HEK293T (cell line): ENCODE measurements around the gene SPOCD1.
"Not testable (repeated sequence)": the region's sequence is repeated elsewhere in the genome, so short reads cannot be mapped to it uniquely, and the experiment has no call there.

Source experiments
- CTCF ChIA-PET: fragments of 350-600 bp; formaldehyde crosslinking; extraction: SDS; loops from one replicate; lab custom pipeline; 2021; ENCODE audit warnings: antibody characterized with exemption, inconsistent platforms; lab: Yijun Ruan, JAX
- POLR2A ChIA-PET: fragments of 350-600 bp; formaldehyde crosslinking; extraction: SDS; loops from one replicate; lab custom pipeline; 2020; ENCODE audit warnings: antibody characterized with exemption, inconsistent platforms; lab: Yijun Ruan, JAX
- DNase-seq: peaks from one replicate; pipeline ENCODE4 v3.0.0; 2012; ENCODE audit warnings: mixed read lengths; ENCODE audit errors: extremely low spot score
- ARNT ChIP-seq: fragments of 450-650 bp; IDR thresholded peaks from 2 replicates; pipeline ENCODE4 v1.6.1; 2017; ENCODE audit warnings: mild to moderate bottlenecking
- BHLHE40 ChIP-seq: fragments of 450-650 bp; IDR thresholded peaks from 2 replicates; pipeline ENCODE4 v1.6.1; 2016; ENCODE audit warnings: mild to moderate bottlenecking, moderate library complexity, borderline replicate concordance
- CTBP1 ChIP-seq: fragments of 450-650 bp; IDR thresholded peaks from 2 replicates; pipeline ENCODE4 v1.6.1; 2016; ENCODE audit warnings: borderline replicate concordance
- ELF4 ChIP-seq: fragments of 450-650 bp; IDR thresholded peaks from 2 replicates; pipeline ENCODE4 v1.6.1; 2017; ENCODE audit warnings: antibody characterized with exemption
- FOXA1 ChIP-seq: fragments of 450-650 bp; IDR thresholded peaks from 2 replicates; pipeline ENCODE4 v1.6.1; 2016; ENCODE audit warnings: mild to moderate bottlenecking
- FOXK2 ChIP-seq: fragments of 450-650 bp; IDR thresholded peaks from 2 replicates; pipeline ENCODE4 v1.6.1; 2016; ENCODE audit warnings: mild to moderate bottlenecking
- FOXM1 ChIP-seq: fragments of 450-650 bp; IDR thresholded peaks from 2 replicates; pipeline ENCODE4 v1.6.1; 2017; ENCODE audit warnings: mild to moderate bottlenecking, borderline replicate concordance
- HDGF ChIP-seq: fragments of 450-650 bp; IDR thresholded peaks from 2 replicates; pipeline ENCODE4 v1.6.1; 2017; ENCODE audit warnings: antibody characterized with exemption, borderline replicate concordance
- L3MBTL2 ChIP-seq: fragments of 450-650 bp; conservative IDR thresholded peaks from 2 replicates; pipeline ENCODE4 v1.6.1; 2016; ENCODE audit warnings: mild to moderate bottlenecking
- LEF1 ChIP-seq: fragments of 450-650 bp; IDR thresholded peaks from 2 replicates; pipeline ENCODE4 v1.6.1; 2017; ENCODE audit warnings: mild to moderate bottlenecking, borderline replicate concordance
- NFRKB ChIP-seq: fragments of 450-650 bp; IDR thresholded peaks from 2 replicates; pipeline ENCODE4 v1.6.1; 2016; ENCODE audit warnings: mild to moderate bottlenecking, moderate library complexity
- SP1 ChIP-seq: fragments of 450-650 bp; IDR thresholded peaks from 2 replicates; pipeline ENCODE4 v1.6.1; 2017
- SUZ12 ChIP-seq: fragments of 450-650 bp; IDR thresholded peaks from 2 replicates; pipeline ENCODE4 v1.6.1; 2016; ENCODE audit warnings: mild to moderate bottlenecking
- TARDBP ChIP-seq: fragments of 450-650 bp; IDR thresholded peaks from 2 replicates; pipeline ENCODE4 v1.6.1; 2016
- ZNF384 ChIP-seq: fragments of 450-650 bp; IDR thresholded peaks from 2 replicates; pipeline ENCODE4 v1.6.1; 2016
- TF ChIP-seq, protein P1 (sequence below): fragments of 450-650 bp; IDR thresholded peaks from 2 replicates; pipeline ENCODE4 v1.6.1; 2016

Gene SPOCD1

DNA sequence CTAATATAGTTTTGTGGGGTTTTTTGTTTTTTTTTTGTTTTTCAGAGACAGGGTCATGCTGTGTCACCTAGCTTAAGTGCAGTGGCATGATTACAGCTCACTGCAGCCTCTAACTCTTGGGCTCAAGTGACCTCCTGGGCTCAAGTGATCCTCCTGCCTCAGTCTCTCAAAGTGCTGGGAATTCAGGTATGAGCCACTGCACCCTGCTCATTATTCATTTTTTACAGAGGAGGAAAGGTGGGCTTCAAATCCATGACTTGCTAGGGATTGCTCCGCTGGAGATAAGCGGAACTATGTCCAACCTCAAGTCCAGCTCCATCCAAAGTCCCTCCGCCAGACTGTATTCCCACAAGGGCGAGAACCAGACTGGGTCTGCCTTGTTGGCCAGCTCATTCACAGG is 8.0 kb upstream of the SPOCD1 start:
- POLR2A ChIA-PET: no interaction called here
- CTCF ChIA-PET: interaction anchor here (0.6 kb wide), 1 partner anchor 843 kb away, joined by 3 read pairs; no protein-coding TSS in a partner anchor
- DNase-seq: no peak
- TF ChIP-seq TARDBP (no peak), L3MBTL2 (no peak), ELF4 (no peak), LEF1 (no peak), ARNT (no peak)

DNA sequence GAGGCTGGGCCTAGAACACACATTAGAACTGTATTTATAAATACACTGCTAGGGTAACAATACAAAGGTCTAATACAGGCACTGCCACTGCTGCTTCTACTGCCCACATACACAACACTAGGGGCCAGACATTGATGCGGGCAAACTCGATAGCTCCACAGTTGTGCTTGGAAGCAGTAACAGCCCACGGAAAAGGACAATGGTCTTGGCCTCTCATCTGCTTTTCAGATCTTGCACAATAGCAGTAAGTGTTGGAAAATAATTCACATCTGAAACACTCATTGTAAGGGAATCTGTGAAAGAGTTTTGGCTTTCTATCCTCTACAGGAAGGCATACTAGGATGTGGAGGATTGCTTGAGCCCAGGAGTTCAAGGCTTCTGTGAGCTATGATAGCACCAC is 6.9 kb upstream of the SPOCD1 start:
- ChIA-PET POLR2A (no interaction called here), CTCF (interaction anchor here (2.5 kb wide), 1 partner anchor 141 kb away, joined by 7 read pairs; no protein-coding TSS in a partner anchor)
- DNase-seq: no peak
- TF ChIP-seq TARDBP (no peak), FOXK2 (no peak), BHLHE40 (no peak), FOXA1 (no peak), FOXM1 (no peak), NFRKB (no peak), CTBP1 (no peak), SUZ12 (no peak), ARNT (no peak), SP1 (no peak), HDGF (no peak), ELF4 (no peak), L3MBTL2 (no peak), LEF1 (no peak), ZNF384 (no peak)
- TF ChIP-seq, protein P1, sequence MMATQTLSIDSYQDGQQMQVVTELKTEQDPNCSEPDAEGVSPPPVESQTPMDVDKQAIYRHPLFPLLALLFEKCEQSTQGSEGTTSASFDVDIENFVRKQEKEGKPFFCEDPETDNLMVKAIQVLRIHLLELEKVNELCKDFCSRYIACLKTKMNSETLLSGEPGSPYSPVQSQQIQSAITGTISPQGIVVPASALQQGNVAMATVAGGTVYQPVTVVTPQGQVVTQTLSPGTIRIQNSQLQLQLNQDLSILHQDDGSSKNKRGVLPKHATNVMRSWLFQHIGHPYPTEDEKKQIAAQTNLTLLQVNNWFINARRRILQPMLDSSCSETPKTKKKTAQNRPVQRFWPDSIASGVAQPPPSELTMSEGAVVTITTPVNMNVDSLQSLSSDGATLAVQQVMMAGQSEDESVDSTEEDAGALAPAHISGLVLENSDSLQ: no peak

DNA sequence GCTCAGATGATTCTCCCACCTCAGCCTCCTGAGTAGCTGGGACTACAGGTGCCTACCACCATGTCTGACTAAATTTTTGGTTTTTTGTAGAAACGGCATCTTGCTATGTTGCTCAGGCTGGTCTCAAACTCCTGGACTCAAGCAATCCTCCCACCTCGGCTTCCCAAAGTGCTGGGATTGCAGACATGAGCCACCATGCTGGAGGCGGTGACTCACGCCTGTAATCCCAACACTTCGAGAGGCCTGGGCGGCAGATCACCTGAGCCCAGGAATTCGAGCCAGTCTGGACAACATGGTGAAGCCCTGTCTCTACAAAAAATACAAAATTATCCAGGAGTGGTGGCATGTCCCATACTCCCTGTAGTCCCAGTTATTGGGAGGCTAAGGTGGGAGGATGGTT is 4.4 kb upstream of the SPOCD1 start:
- DNase-seq, POLR2A ChIA-PET: not testable (repeated sequence)
- CTCF ChIA-PET: interaction anchor here (2.5 kb wide), 1 partner anchor 144 kb away, joined by 7 read pairs; no protein-coding TSS in a partner anchor

DNA sequence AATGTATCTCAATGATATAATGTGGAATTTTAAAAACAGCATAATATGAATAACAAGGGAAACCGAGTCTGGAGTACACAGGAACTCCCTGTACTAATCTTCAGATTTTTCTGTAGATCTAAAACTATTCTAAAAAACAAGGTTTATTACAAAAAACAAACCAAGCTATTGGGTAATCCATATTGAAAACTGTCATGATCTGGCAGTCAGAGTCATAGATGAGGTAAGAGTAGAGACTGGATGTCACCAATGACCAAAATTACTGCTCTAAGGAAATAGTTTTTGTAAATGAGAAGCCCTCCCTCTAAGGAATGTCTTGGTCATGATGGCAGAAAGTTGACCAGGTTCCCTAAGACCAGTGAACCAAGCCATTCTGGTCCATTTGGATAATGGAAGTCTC is 2.4 kb upstream of the SPOCD1 start:
- POLR2A ChIA-PET: no interaction called here
- CTCF ChIA-PET: no interaction called here
- no peak for DNase-seq
- TF ChIP-seq FOXM1: no peak
- no peak for TF ChIP-seq LEF1
- no peak for TF ChIP-seq HDGF
- TF ChIP-seq ELF4: no peak
- no peak for TF ChIP-seq NFRKB
- TF ChIP-seq FOXA1: no peak
- TF ChIP-seq TARDBP: no peak
- TF ChIP-seq, protein P1: no peak
- TF ChIP-seq BHLHE40: no peak
- TF ChIP-seq ZNF384: no peak
- no peak for TF ChIP-seq FOXK2
- TF ChIP-seq SUZ12: no peak
- no peak for TF ChIP-seq L3MBTL2
- no peak for TF ChIP-seq ARNT
- no peak for TF ChIP-seq CTBP1
- TF ChIP-seq SP1: no peak

DNA sequence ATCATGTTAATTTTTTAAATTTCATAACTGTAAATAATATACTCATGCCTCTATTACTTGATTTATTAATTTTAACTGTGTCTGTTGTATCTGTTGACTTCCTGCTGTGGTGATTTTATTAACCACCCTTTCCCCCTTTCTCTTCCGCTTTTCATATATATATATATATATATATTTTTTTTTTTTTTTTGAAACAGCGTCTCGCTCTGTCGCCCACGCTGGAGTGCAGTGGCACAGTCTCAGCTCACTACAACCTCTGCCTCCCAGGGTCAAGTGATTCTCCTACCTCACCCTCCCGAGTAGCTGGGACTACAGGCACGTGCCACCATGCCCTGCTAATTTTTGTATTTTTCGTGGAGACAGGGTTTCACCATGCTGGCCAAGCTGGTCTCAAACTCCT is 1.1 kb upstream of the SPOCD1 start:
- DNase-seq, POLR2A ChIA-PET: not testable (repeated sequence)
- CTCF ChIA-PET: interaction anchor here (1.3 to 1.5 kb wide), 3 partner anchors 10 to 157 kb away, joined by 3 to 7 read pairs (median 5); no protein-coding TSS in a partner anchor

DNA sequence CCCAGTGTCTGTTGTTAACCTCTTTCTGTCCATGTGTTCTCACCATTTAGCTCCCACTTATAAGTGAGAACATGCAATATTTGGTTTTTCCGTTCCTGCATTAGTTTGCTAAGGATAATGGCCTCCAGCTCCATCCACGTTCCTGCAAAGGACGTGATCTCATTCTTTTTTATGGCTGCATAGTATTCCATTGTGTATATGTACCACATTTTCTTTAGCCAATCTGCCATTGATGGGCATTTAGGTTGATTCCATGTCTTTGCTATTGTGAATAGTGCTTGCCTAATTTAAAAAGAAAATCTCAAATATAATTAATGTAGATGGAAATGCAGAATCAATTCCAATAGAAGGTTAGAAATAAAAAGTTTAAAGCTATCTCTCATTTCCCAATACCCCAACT is 679 bp upstream of the SPOCD1 start:
- POLR2A ChIA-PET: interaction anchor here (1.7 to 2.3 kb wide), 2 partner anchors 122 to 148 kb away, joined by 4 to 9 read pairs; partner anchors contain the start of gene PTP4A2
- CTCF ChIA-PET: interaction anchor here (1.0 to 1.5 kb wide), 5 partner anchors 11 to 157 kb away, joined by 3 to 7 read pairs (median 5); no protein-coding TSS in a partner anchor
- not testable (repeated sequence) for DNase-seq

DNA sequence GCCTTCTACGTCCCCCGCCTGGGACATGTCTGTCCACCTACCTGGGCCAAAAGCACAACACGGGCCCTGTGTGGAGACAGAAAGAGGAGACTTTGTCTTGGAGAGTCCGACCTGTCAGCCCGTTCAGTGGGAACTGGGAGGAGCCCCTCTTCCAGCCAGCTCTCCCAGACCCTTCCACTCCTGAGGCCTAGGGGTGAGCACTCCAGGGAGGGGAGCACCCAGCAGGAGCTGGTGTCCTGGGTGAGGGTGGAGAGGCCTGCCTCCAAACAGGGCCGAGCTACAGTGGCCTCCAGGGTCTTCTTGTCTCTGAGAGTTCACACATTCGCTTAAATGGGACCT is 546 bp downstream of the SPOCD1 start:
- no peak for TF ChIP-seq BHLHE40
- no peak for TF ChIP-seq FOXM1
- no peak for TF ChIP-seq TARDBP
- TF ChIP-seq SUZ12: no peak
- no peak for TF ChIP-seq ZNF384
- no peak for TF ChIP-seq ELF4
- TF ChIP-seq, protein P1: no peak
- TF ChIP-seq FOXA1: no peak
- no peak for TF ChIP-seq LEF1
- no peak for TF ChIP-seq HDGF
- TF ChIP-seq FOXK2: no peak
- no peak for DNase-seq
- ChIA-PET POLR2A (interaction anchor here (1.3 to 2.3 kb wide), 3 partner anchors 123 to 149 kb away, joined by 4 to 9 read pairs (median 7); partner anchors contain the start of gene PTP4A2), CTCF (interaction anchor here (0.6 to 1.8 kb wide), 11 partner anchors 11 to 248 kb away, joined by 3 to 13 read pairs (median 3); no protein-coding TSS in a partner anchor)
